CD4-positive, alpha-beta T cell treated with Interferon gamma for 1 hour (primary cell): ENCODE results near the gene SPAM1.
"Not testable (repeated sequence)": the region's sequence is repeated elsewhere in the genome, so short reads cannot be mapped to it uniquely, and the experiment has no call there.

Source experiments
- DNase-seq: peaks from one replicate; pipeline ENCODE4 v3.0.0-alpha.2; 2020

Gene SPAM1

GRCh38 chr7:123961771-123962170, 36.7 kb downstream of the SPAM1 start:
- no peak for DNase-seq

DNA sequence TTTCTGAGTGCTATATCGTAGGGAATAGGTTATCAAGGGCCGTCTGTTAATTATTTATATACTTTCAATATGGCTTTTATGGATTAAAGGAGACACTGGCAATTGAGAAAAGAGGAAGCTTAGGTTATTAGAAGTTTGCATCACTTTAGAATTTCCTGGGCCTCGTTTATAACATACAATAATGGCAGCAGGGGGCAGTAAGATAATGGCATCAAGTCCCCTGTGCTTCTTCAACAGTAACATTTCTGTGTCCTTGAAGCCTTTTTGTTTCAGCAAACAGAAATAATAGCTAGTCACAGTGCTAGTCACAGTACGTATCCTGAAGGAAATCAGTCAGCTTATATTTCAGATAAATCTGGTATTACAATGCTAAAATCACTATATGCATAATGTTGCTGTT, 41.9 kb downstream of the SPAM1 start:
- no peak for DNase-seq

DNA sequence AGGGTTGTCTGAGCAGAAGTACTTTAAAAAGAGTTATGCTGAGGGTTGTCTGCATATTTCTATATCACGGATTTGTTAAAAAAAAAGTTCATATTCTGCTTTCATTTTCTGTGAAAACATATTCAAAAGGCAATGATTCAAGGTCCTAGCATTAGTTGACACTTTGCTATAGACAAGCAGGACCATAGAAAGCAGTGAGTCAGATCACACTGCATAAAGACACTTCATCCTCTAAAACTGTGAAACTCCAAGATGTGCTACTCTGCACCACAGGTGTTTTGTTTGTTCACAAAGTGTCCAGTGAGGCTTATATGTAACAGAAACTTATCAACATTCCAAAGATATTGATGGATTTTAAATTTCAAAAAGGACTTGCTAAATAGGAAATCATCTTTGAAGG, 47.0 kb downstream of the SPAM1 start:
- DNase-seq: no peak

- DNase-seq: no peak
Measured at GRCh38 chr7:123972831-123973230, 47.8 kb downstream of the SPAM1 start.

DNA sequence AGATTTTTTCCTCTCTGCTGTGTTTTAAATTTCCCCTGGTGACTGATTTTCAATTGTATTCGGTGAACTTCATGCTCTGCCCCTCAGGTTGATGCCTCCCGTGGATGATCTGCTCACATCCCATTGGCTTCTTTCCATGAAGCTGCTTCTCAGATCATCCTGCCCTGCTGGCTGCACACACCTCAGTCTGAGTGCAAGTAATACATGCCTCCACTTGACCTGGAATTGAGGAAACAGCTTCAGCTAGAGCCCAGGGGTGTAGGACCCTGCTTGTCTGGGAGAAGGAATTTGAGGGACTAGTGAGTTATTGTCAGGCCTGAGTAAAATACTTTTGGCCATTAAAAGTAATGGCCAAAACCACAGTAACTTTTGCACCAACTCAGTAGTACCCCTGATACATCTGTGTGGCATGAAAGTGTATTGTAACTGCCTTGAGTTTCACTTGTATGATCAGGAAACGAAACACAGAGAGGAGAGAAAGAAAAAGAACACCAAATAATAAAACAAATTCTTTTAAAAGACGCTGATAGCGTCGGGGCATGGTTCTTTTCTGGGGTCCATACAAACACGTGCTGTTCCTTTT, 49.4 kb downstream of the SPAM1 start:
- DNase-seq: no peak

DNA sequence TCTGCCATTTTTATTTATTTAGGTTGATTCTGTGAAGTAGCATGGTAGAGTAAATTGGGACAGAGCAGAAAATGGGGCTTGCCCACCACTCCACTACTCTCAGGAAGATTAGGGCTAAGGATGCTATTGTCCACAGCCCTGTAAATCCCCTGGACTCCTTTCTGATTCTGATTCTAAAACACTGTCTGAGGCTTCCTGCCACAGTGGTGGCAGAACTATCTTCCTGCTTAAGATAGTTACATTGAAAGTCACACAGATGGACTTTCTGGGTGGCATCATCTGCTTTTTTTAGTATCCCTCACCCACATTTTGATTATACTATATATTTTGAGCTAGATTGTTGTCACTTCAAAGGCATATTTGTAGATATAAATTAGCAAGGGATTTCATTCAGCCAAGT, 50.0 kb downstream of the SPAM1 start:
- no peak for DNase-seq

DNA sequence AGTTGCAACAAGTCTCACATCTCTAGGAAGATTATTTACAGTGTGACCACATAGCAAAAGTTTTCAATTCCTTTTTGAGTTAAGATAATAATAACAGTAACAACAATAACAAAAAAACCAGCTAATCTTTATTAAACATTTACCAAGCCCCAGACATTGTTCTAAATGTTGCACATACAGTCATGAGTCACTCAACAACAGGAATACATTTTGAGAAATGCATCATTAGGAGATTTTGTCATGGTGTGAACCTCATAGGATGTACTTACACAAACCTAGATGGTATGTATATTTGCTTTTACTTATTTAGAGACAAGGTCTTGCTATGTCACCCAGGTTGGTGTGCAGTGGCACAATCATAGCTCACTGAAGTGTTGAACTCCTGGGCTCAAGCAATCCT, 52.0 kb downstream of the SPAM1 start:
- DNase-seq: no peak

GRCh38 chr7:123979876-123980275, 54.8 kb downstream of the SPAM1 start:
- no peak for DNase-seq

- DNase-seq: no peak
Measured at GRCh38 chr7:123987445-123987844, 62.4 kb downstream of the SPAM1 start.

GRCh38 chr7:123992913-123993518, 68.0 kb downstream of the SPAM1 start:
- DNase-seq: no peak

DNA sequence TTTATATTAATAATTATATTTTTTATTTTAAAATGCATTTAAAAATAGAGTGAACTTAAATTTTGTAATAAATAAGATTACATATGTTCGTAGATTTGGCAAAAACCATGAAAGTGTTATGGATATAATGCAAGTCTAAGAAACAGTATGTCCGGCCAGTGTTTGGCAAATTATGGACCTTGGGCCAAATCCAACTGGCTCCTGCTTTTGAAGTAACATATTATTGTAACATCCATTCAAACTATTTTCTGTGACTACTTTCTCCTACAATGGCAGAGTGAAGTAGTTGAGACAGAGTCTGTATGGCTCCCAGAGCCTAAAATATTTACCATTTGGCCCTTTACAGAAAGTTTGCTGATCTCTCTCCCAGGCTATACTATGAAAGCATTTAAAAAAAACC, 69.0 kb downstream of the SPAM1 start:
- no peak for DNase-seq

- no peak for DNase-seq
Measured at GRCh38 chr7:123994449-123994848, 69.4 kb downstream of the SPAM1 start.

DNA sequence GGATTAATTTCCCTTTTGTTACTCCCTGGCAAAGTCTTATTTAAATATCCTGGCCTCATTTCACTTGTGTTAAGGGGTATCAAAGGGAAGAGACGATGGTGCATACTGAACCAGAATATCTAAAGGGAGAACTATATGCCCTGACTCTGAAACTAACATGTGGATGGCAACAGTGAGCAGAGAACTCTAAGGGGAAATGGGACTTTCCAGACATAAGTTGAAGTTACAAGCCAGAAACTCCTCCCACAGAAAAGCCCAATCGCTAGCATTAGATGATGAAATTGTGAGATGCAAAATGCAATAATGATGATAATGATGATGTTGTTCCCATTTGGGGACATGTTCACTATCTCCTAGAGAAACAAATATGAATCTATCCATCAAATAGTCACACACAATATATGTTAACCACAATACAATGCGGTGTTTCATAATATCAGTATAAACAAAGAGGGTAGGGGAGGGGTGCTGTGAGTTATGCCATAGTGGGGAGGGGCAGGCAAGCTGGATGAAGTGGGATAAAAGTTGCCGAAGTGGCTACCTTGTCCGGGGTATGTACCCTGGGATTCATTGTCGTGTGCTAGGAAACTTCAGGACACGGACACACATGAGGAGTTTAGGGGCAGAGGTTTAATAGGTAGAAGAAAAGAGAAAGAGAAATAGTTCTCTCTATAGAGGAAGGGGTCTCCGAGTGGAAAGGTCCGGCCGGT, 70.7 kb downstream of the SPAM1 start:
- no peak for DNase-seq

GRCh38 chr7:123996327-123996625, 71.2 kb downstream of the SPAM1 start:
- no peak for DNase-seq

DNA sequence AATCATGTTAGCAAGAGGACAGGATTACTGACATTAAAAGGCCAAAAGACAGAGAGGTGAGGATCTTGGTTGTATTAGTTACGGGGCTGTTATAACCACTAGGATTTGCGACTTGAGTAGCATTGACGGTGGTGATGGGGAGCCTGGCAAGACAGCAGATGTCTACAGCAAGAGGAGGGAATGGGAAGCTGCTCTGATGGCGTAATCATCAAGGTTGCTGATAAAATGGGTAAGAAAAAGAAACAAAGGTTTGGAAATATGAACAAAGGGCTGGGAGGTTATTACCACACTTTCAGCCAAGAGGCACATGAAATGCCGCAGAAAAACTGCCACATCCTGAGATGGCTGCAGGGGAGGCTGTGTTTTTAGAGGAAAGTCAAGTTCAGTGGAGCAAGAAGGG, 73.9 kb downstream of the SPAM1 start:
- DNase-seq: no peak

GRCh38 chr7:123999703-124000102, 74.7 kb downstream of the SPAM1 start:
- no peak for DNase-seq

- DNase-seq: not testable (repeated sequence)
Measured at GRCh38 chr7:124008296-124008695, 83.3 kb downstream of the SPAM1 start.

DNA sequence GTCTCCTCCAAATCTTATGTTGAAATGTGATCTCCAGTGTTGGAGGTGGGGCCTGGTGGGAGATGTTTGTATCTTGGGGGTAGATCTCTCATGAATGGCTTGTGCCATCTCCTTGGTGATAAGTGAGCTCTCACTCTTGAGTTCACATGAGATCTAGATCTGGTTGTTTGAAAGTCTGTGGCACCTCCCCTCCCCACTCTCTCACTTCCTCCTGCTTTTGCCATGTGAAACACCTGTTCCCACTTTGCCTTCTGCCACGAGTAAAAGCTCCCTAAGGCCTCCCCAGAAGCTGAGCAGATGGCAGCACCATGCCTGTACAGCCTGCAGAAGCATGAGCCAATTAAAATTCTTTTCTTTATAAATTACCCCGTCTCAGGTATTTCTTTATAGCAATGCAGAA, 84.3 kb downstream of the SPAM1 start:
- no peak for DNase-seq
